GM18526 (cell line): Measurements from ENCODE around the gene PDHB.

Experiments
- POLR2A ChIP-seq: IDR thresholded peaks from 3 replicates; pipeline ENCODE4 v1.6.1; 2011; ENCODE audit not compliant: insufficient read length; ENCODE audit errors: extremely low read depth

Gene PDHB

DNA sequence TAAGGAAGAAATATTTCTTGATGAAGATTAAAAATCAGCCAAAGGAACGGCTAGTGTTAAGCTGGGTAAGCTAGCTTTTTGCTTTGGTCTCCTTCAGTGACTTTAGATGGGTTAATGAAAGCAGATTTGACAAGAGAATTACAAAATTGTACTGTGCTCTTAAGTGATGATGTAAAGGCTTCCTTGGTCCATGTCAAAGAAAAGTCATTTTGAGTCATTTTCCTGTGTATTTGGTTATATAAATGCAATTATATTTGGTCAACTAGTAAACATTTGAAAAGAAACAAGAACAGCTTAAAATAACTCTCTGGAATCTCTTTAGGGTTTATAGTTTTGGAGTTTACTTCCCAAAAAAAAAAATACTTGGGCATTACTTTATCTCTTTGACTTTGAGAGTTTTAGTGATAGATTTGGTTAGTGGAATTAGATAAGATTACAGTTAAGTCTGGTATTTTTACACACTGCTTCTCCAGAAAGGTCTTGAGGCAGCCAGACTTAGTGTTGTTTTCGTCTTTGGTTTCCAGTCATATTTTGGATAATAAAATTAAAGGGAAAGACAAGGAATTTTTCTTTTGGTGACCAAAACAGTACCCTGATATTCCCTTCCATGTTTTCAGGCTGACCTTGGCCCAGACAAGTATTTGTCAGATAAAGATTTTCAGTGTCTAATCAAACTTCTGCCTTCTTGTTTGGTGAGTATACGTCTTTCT is 42.3 kb downstream of the PDHB start:
- no peak for TF ChIP-seq POLR2A

DNA sequence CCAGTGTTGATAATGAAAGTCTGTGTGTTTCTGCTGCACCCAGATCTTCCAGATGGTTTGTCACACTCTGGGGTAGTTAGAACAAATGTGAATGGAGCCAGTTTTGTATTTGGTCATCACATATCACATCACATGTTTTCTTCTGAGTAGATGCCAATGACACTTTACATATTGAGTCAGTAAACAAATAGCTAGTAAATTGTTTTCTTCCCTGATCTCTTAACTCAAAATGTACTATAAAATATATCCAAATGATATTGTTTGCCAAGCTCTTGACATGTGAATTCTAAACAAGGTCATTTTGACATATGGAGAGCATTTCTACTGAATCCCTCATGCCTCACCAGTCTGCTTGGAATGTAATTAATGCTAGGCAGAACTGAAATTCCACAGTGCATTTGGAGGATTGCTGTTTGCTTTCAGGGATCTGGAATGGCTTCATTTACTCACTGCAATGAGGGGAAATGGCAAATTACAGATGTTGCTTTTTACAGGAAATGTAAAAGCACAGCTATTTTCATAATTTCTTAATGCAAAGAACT is 45.0 kb downstream of the PDHB start:
- TF ChIP-seq POLR2A = no peak

DNA sequence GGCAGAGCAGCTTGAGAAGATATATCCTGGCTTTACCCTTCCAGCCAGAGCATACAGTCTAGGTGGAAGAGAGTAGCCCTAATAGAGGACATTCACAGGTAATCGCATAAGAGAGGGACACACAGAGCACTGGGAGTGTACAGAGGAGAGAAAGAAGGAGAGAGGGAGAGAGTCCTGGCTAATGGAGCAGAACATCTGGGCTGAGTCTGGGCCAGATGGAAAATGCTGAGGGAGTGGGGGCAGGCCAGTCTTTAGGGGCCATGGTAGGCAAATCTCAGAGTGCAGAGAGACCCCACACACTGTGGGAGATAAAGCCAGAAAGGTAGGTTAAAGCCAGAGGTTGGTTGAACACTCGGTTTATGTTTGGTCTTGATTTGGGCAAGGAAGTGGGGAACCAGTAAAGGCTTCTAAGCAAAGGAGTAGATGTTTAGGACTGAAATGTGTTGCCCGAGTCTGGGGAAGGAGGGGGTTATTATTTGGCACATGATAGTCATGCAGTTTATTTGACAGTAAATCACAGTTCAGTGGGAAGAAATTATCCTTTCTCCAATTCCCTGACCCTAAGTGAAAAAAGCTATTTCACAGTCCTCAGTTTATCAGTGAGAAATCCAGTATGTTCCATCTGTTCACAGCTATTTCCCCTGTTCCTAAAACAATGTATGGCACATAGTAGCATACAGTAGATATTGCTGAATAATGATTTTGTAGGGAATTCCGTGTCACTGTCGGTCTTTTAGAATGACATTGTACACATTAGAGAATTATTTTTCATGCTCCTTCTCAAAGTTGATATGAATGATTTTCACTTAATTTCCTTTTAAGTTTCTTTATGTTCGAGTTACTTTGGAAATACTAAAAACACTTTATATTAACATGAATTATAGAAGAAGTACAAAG is 45.7 kb downstream of the PDHB start:
- TF ChIP-seq POLR2A = no peak

DNA sequence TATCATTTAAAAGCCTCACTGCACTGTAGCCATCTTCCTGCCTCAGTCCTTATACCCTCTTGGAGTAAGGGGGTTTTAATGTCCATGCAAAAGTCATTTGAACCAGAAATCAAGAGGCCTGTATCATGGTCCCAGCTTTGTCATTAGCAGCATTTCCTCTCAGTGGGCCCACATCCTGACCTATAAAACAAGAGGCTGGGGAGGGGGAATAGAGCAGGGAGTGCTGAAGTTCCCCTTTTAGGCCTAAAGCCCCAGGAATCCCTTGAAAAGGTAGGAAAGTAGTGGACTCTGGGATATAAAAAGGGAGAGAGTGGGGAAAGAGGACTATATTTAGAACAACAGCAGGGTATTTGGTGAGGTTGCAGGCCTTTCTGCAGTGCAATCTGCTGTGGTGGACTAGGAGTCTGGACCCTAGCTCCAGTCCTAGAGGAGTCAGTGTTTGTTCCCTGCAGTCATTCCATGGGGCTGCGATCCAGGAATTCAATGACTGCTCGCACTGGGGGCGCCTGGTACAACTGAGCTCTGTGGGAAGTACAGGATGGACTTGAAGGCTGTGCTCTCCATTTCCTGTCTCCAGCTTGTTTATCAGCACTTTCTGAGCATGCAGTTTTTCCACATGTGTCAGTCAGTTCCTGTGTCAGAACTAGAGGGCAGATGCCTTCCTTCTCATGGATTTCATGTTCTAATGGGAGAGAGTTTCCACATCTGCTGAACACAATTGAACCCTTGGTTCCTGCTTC is 46.8 kb downstream of the PDHB start:
- no peak for TF ChIP-seq POLR2A

DNA sequence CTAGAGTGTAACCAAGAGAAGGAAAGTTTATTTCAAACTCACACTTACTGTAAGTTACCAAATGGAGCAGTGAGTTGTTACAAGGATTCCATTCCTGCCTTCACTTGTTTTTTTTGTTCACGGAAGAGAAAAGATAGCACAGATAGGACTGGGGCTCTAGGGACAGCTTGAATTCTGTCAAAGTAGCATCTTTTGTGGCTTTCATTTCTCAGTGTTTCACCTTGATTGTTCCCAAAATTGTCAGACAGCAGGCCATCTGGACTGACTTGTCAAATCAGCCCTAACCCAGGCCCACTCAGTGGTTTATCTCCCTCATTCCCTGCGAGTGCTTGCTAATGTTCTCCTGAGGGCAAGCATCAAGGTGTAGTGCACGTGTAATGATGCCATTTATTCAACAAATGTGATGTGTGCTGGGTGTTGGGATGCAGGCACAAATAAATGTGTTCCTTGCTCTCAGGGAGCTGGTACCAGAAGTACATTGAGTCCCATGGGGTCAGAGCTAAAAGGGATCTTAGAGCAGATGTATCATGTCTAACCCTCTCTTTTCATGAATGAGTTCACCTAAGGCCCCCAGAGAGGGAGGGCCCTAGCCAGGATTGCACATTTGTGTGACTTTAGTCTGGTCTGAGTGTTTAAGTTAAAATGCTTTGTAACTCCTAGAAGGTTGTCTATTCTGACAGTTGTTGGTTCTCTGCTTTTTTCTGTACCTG is 49.1 kb downstream of the PDHB start:
- TF ChIP-seq POLR2A = no peak

DNA sequence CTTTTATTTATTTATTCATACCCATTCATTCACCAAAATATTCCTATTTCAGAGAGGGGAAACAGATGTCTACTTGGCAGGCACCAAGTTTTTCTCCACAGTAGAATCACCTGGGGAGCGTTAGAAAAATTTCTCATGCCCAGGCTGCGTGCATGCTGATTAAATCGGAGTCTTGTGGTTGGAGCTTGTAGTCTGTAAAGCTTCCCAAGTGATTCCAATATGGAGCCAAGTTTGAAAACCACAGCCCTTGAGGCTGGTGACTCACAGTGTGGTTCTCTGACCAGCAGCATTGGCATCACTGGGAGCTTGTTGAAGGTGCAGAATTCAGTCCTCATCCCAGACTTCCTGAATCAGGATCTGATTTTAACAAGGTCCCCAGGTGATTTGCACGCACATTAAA is 49.7 kb downstream of the PDHB start:
- TF ChIP-seq POLR2A = no peak

DNA sequence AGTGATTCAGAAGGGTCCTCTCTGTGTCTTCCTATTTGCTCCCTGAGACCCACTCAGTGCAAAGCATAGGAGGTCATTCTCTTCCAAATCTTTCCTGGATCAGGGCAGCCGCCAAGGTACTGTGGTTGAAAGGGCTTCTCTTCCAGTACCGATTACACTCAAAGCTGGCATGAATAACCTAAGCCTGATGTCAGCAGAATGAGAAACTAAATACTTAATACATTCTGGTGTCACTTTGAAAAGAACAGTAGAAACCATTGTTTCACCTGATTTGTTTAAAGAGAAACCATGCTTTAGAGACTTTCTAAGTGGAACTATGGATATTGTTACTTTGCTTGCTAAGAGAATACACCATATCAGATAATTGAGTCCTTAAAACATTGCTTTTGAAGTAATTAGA is 50.2 kb downstream of the PDHB start:
- no peak for TF ChIP-seq POLR2A

DNA sequence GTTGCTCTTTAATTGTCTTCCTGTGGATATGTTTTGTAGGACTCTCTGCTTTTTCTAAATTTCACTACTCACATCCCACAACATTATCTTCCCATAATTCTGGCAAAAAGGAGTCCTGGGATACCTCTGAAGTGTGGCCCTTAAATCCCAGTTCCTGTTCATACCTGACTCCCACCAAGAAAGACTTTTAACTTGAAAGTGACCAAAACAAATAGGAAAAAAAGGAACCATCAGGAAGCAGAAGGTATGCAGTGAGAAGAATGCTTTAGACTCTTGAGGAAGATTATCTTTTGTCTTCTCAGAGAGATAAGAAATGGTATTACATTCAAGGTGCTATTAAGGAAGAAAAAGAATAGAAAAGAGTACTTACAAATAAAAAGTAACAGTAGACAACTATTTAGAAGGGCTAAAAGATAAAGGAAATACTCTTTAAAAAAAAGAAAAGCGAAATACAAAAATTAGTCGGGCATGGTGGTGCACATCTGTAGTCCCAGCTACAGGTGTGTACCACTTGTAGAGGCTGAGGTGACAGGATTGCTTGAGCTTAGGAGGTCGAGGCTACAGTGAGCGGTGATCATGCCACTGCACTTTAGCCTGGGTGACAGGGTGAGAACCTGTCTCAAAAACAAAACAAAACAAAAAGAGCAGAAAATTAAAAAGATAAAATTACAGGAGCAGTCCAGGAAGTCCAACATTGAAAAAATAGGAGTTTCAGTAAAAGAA is 54.1 kb downstream of the PDHB start:
- no peak for TF ChIP-seq POLR2A

DNA sequence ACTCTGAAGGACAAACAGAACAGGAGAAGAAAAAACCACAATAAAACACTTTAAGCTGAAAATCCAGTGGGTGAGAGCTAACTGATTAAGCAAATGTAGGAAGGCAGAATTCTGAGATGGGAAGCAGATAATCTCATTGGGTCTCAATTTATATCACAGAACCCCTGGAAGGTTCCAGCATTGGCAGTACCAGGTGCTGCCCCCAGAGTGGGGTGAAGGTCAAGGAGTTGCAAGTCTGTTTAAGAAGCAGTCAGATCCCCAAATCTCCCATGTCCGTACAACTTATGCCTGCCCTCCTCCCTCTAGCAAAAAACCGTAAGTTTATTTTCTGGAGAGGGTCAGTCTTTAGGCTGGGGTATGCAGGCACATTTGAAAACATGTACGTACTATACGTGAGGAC is 55.9 kb downstream of the PDHB start:
- TF ChIP-seq POLR2A = no peak
